Measurements from ENCODE around the gene CDH13.

GRCh38 chr16:82700541-82701235, 73.9 kb downstream of the CDH13 start:
- TF ChIP-seq CTCF (IDR thresholded peaks at IDR 0.05; ENCODE audit: borderline replicate concordance, extremely low read depth, low read length, poor library complexity, severe bottlenecking): no peak
- TF ChIP-seq EZH2 (IDR thresholded peaks at IDR 0.05; ENCODE audit: borderline replicate concordance, low read depth, low read length, severe bottlenecking): no peak
